ENCODE data around the gene CD300E. TPM values are rescaled to one million over a fixed set of nuclear protein-coding genes. Genes with fewer than 3 reads are reported as not detected.

CD300E gene
- total and polyA plus RNA-seq, 2 of the 4 experiments (the other 2 are of a cell fraction), result not detected

DNA sequence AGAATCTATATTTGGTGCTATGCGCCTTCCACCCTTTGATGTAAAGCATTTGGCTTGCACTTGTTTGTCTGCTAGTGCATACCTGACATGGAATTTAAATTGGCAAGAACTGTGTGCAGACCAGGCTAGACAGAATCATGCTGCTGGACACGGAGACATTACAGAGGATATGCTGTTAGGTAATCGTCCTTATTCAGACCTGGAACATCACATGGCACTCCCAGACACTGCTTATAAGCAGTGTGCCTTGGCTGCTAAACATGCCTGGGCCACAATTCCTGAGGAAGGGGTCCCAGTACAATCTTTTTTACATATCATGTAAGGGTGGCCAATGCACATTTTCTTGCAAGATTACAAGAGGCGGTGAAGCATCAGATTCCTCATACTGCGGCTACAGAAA, 37.8 kb downstream of the CD300E start:
- H2BK5ac ChIP-seq (ENCODE audit: low read depth, low read length, poor library complexity, severe bottlenecking), result no peak overlapping the region
- H3K27ac ChIP-seq (ENCODE audit: insufficient read depth, low read length), result no peak overlapping the region
- intact Hi-C loops (cut with micrococcal nuclease), result no loop called here
- no peak overlapping the region for H3K4me2 ChIP-seq (ENCODE audit: low read depth, low read length)
- no peak overlapping the region for H3K56ac ChIP-seq (ENCODE audit: extremely low read depth, insufficient read depth, low read length)
- H3K9me1 ChIP-seq (ENCODE audit: insufficient read depth, low read length), result no peaks in the 10 kb centered on the region
- ATAC-seq (ENCODE audit: low read depth) (no peak), DNase-seq (no peak)
- H3K27me3 ChIP-seq (ENCODE audit: control insufficient read depth, insufficient read depth, low read length), result no peaks in the 10 kb centered on the region
- no peaks in the 10 kb centered on the region for H4K20me1 ChIP-seq (ENCODE audit: insufficient read depth, low read length)
- H3K4ac ChIP-seq (ENCODE audit: low read depth, low read length), result no peak overlapping the region
- BruUV-seq (replicated peaks), result no TSS peak
- ChIA-PET POLR2A (ENCODE audit: unreplicated experiment) (no interaction called here), CTCF (no interaction called here)
- H4K91ac ChIP-seq (ENCODE audit: insufficient read depth, low read depth, low read length), result no peak overlapping the region
- no peak overlapping the region for H3K4me3 ChIP-seq (ENCODE audit: insufficient read depth, low read depth, low read length)
- WGBS, 2 experiments (ENCODE audit: extremely low coverage in 2 of 2, insufficient read length in 1 of 2), result 30% methylated on average over 1 of the region's 5 CpGs; no CpG with 5 or more reads in 1 of the 2 experiments
- no peak overlapping the region for H2BK120ac ChIP-seq (ENCODE audit: low read depth, low read length)
- in situ Hi-C loops (cut with MboI; ENCODE audit: low sequenced_read_pairs), result no loop called here
- H3K79me1 ChIP-seq (ENCODE audit: low read depth in 1 of 2, low read length in 2 of 2), result no peaks in the 10 kb centered on the region
- H3K14ac ChIP-seq (replicated peaks; ENCODE audit: low read depth, low read length), result no peak overlapping the region
- H2AFZ ChIP-seq (replicated peaks; ENCODE audit: low read length, poor library complexity), result no peak overlapping the region
- no peak overlapping the region for H2AK9ac ChIP-seq (replicated peaks; ENCODE audit: low read depth, low read length, poor library complexity)
- H3K36me3 ChIP-seq (ENCODE audit: control insufficient read depth, insufficient read depth, low read length), result no peaks in the 10 kb centered on the region
- H3K9ac ChIP-seq (ENCODE audit: low read depth, low read length), result no peak overlapping the region
- no peak overlapping the region for H2BK20ac ChIP-seq (ENCODE audit: low read depth, low read length)
- H4K5ac ChIP-seq (ENCODE audit: low read depth, low read length), result no peak overlapping the region
- no peaks in the 10 kb centered on the region for H3K4me1 ChIP-seq (ENCODE audit: control insufficient read depth, insufficient read depth, low read length)
- H2BK15ac ChIP-seq (ENCODE audit: low read depth, low read length), result no peak overlapping the region
- TF ChIP-seq RCOR1 (IDR thresholded peaks at IDR 0.05; ENCODE audit: insufficient replicate concordance, low read length) (no peak), MXI1 (IDR thresholded peaks at IDR 0.05; ENCODE audit: borderline replicate concordance, low read depth, low read length) (no peak), CEBPB (IDR thresholded peaks at IDR 0.05; ENCODE audit: low read depth, low read length) (no peak), MAZ (IDR thresholded peaks at IDR 0.05; ENCODE audit: borderline replicate concordance, low read depth, low read length) (no peak), SMC3 (IDR thresholded peaks at IDR 0.05; ENCODE audit: low read depth, low read length) (no peak)
- TF ChIP-seq, protein P1, sequence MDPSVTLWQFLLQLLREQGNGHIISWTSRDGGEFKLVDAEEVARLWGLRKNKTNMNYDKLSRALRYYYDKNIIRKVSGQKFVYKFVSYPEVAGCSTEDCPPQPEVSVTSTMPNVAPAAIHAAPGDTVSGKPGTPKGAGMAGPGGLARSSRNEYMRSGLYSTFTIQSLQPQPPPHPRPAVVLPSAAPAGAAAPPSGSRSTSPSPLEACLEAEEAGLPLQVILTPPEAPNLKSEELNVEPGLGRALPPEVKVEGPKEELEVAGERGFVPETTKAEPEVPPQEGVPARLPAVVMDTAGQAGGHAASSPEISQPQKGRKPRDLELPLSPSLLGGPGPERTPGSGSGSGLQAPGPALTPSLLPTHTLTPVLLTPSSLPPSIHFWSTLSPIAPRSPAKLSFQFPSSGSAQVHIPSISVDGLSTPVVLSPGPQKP (IDR thresholded peaks at IDR 0.05; ENCODE audit: borderline replicate concordance, low read depth, low read length), result no peak
- TF ChIP-seq, protein P2, sequence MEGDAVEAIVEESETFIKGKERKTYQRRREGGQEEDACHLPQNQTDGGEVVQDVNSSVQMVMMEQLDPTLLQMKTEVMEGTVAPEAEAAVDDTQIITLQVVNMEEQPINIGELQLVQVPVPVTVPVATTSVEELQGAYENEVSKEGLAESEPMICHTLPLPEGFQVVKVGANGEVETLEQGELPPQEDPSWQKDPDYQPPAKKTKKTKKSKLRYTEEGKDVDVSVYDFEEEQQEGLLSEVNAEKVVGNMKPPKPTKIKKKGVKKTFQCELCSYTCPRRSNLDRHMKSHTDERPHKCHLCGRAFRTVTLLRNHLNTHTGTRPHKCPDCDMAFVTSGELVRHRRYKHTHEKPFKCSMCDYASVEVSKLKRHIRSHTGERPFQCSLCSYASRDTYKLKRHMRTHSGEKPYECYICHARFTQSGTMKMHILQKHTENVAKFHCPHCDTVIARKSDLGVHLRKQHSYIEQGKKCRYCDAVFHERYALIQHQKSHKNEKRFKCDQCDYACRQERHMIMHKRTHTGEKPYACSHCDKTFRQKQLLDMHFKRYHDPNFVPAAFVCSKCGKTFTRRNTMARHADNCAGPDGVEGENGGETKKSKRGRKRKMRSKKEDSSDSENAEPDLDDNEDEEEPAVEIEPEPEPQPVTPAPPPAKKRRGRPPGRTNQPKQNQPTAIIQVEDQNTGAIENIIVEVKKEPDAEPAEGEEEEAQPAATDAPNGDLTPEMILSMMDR (conservative IDR thresholded peaks at IDR 0.05; ENCODE audit: low read depth, low read length), result no peak
- no peak overlapping the region for H4K8ac ChIP-seq (ENCODE audit: low read depth in 2 of 2, low read length in 2 of 2)
- dilution Hi-C loops (cut with HindIII; ENCODE audit: low sequenced_read_pairs, unreplicated experiment), result no loop called here
- peaks cover 12% of the 10 kb centered on the region for H3K9me3 ChIP-seq (ENCODE audit: control insufficient read depth, insufficient read depth, low read length)
- no peak overlapping the region for H3K18ac ChIP-seq (ENCODE audit: low read depth, low read length)
- H3K23ac ChIP-seq (ENCODE audit: low read depth, low read length), result no peak overlapping the region
- no peak overlapping the region for H2AK5ac ChIP-seq (ENCODE audit: low read depth, low read length)
